NCI-H146 (cell line): ENCODE results near the gene BABAM2.
A peak's percentile ranks its signal among the peaks of the same experiment; 100 is the strongest.

Experiments
- DNase-seq: peaks from one replicate; lab custom pipeline; 2025; lab: John Stamatoyannopoulos, UW

Gene BABAM2

GRCh38 chr2:28129955-28130695 lies 239.6 kb downstream of the BABAM2 start:
- no peak for DNase-seq

GRCh38 chr2:28133778-28134177 lies 243.2 kb downstream of the BABAM2 start:
- DNase-seq: no peak

- no peak for DNase-seq
Observed at GRCh38 chr2:28134262-28134812, 243.8 kb downstream of the BABAM2 start.

- DNase-seq: no peak
Observed at GRCh38 chr2:28134857-28135256, 244.3 kb downstream of the BABAM2 start.

- no peak for DNase-seq
Observed at GRCh38 chr2:28135324-28135723, 244.8 kb downstream of the BABAM2 start.

- DNase-seq: no peak
Observed at GRCh38 chr2:28135799-28136198, 245.3 kb downstream of the BABAM2 start.

- DNase-seq: no peak
Observed at GRCh38 chr2:28136556-28136955, 246.0 kb downstream of the BABAM2 start.

GRCh38 chr2:28137221-28137620 lies 246.7 kb downstream of the BABAM2 start:
- DNase-seq: no peak

GRCh38 chr2:28142386-28142785 lies 251.9 kb downstream of the BABAM2 start:
- DNase-seq: no peak

GRCh38 chr2:28148000-28148399 lies 257.5 kb downstream of the BABAM2 start:
- no peak for DNase-seq

- no peak for DNase-seq
Observed at GRCh38 chr2:28148566-28148965, 258.0 kb downstream of the BABAM2 start.

GRCh38 chr2:28150236-28150915 lies 259.8 kb downstream of the BABAM2 start:
- DNase-seq: no peak

GRCh38 chr2:28150994-28151393 lies 260.5 kb downstream of the BABAM2 start:
- DNase-seq: no peak

- DNase-seq: no peak
Observed at GRCh38 chr2:28152585-28153280, 262.2 kb downstream of the BABAM2 start.

GRCh38 chr2:28153851-28154250 lies 263.3 kb downstream of the BABAM2 start:
- peak; percentile 72 for DNase-seq

- DNase-seq: peak; percentile 82
Observed at GRCh38 chr2:28155086-28155485, 264.6 kb downstream of the BABAM2 start.

GRCh38 chr2:28155627-28156026 lies 265.1 kb downstream of the BABAM2 start:
- peak; percentile 65 for DNase-seq

GRCh38 chr2:28158791-28159190 lies 268.3 kb downstream of the BABAM2 start:
- DNase-seq: no peak

- DNase-seq: no peak
Observed at GRCh38 chr2:28160986-28161425, 270.5 kb downstream of the BABAM2 start.

GRCh38 chr2:28161466-28161865 lies 270.9 kb downstream of the BABAM2 start:
- no peak for DNase-seq

GRCh38 chr2:28162564-28162963 lies 272.0 kb downstream of the BABAM2 start:
- no peak for DNase-seq

GRCh38 chr2:28163028-28163427 lies 272.5 kb downstream of the BABAM2 start:
- DNase-seq: no peak
